Measurements from ENCODE around the gene EEFSEC.
A peak's percentile ranks its signal among the peaks of the same experiment; 100 is the strongest.

Gene EEFSEC

DNA sequence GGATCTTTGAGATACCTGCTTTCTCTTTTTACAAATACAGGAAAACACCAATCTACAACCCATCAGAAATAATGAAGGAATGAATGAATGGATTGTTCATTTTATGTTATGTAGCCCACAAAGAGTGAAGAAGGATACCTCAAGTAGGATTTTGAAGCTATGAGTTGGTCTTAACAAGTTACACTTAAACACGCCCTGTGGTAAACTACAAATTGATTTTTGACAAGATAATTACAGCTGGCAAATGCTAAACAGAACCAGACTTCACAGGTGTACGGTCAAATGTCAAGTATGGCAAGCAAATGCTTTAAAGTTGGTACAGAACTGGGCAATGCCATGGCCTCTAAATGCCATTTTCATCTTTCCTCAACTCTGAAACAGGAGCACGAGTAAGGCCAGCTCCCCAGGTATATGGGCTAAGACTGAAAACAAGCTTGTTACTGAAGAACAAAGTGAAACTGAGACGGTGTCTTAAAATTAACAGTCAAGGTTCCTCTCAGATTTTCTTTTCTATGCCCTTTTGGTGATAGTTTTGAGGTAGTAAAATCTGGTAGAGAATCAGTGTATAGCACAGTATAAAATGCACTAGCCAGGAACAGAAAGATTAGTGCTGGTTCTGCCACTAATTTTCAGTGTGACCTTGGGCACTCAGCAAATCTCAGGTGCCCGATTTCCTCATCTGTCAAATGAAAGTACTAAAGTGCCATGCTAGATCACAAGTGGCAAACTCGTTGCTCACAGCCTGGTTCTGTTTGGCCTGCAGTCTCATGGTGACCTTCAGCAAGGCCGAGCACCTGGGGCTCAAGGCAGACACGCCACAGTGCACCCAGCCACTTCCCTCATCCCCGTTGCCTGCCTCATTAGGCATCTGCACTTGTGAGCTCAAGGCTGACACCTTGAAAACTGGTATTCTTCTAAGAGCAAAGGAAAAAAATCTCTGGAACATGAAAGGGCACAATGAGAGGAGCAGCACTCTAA, 39.2 kb upstream of the EEFSEC start:
- ChIA-PET POLR2A (interaction anchor here (1.2 kb wide), 1 partner anchor 10 kb away, joined by 4 read pairs; the partner anchor contains the start of gene RUVBL1), CTCF (no interaction called here)
- no peak for TF ChIP-seq ARNT (IDR thresholded peaks at IDR 0.05)
- TF ChIP-seq FOXA1 (IDR thresholded peaks at IDR 0.05) = no peak
- TF ChIP-seq SUZ12 (IDR thresholded peaks at IDR 0.05) = no peak
- TF ChIP-seq CTBP1 (IDR thresholded peaks at IDR 0.05; ENCODE audit: borderline replicate concordance) = no peak
- no peak for TF ChIP-seq L3MBTL2 (conservative IDR thresholded peaks at IDR 0.05)
- TF ChIP-seq FOXK2 (IDR thresholded peaks at IDR 0.05) = no peak
- no peak for TF ChIP-seq ELF4 (IDR thresholded peaks at IDR 0.05)
- TF ChIP-seq ZNF384 (IDR thresholded peaks at IDR 0.05) = no peak
- TF ChIP-seq, protein P1, sequence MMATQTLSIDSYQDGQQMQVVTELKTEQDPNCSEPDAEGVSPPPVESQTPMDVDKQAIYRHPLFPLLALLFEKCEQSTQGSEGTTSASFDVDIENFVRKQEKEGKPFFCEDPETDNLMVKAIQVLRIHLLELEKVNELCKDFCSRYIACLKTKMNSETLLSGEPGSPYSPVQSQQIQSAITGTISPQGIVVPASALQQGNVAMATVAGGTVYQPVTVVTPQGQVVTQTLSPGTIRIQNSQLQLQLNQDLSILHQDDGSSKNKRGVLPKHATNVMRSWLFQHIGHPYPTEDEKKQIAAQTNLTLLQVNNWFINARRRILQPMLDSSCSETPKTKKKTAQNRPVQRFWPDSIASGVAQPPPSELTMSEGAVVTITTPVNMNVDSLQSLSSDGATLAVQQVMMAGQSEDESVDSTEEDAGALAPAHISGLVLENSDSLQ (IDR thresholded peaks at IDR 0.05) = no peak
- no peak for TF ChIP-seq TARDBP (IDR thresholded peaks at IDR 0.05)
- DNase-seq (ENCODE audit: extremely low spot score) = no peak

DNA sequence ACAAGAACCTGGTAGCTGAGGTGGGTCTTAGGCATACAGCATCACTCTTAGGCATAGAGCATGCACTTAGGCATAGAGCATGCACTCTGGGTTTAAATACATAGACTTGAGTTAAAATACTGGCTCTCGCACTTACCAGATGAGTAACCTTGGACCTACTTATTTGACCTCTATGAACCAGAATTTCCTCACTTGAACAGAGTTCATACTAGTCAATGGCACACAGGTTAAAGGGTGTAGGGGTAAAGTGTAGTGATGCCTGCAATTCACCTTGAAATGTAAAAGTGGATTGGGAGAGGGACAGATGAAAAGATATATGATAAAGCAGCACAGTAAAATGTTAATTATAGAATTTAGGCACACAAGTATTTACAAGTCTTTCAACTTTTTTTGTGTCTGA, 31.3 kb upstream of the EEFSEC start:
- no peak for TF ChIP-seq TARDBP (IDR thresholded peaks at IDR 0.05)
- no peak for TF ChIP-seq FOXM1 (IDR thresholded peaks at IDR 0.05; ENCODE audit: borderline replicate concordance)
- no peak for TF ChIP-seq SUZ12 (IDR thresholded peaks at IDR 0.05)
- TF ChIP-seq ZNF384 (IDR thresholded peaks at IDR 0.05) = no peak
- TF ChIP-seq CTBP1 (IDR thresholded peaks at IDR 0.05; ENCODE audit: borderline replicate concordance) = no peak
- no peak for TF ChIP-seq FOXA1 (IDR thresholded peaks at IDR 0.05)
- no peak for TF ChIP-seq HDGF (IDR thresholded peaks at IDR 0.05; ENCODE audit: borderline replicate concordance)
- no peak for TF ChIP-seq ELF4 (IDR thresholded peaks at IDR 0.05)
- TF ChIP-seq, protein P1 (IDR thresholded peaks at IDR 0.05) = no peak
- no peak for TF ChIP-seq BHLHE40 (IDR thresholded peaks at IDR 0.05; ENCODE audit: borderline replicate concordance)
- no peak for TF ChIP-seq LEF1 (IDR thresholded peaks at IDR 0.05; ENCODE audit: borderline replicate concordance)
- TF ChIP-seq SP1 (IDR thresholded peaks at IDR 0.05) = no peak
- POLR2A ChIA-PET = interaction anchor here (1.9 kb wide), 1 partner anchor 11 kb away, joined by 11 read pairs; no protein-coding TSS in a partner anchor
- CTCF ChIA-PET = no interaction called here
- DNase-seq (ENCODE audit: extremely low spot score) = no peak

DNA sequence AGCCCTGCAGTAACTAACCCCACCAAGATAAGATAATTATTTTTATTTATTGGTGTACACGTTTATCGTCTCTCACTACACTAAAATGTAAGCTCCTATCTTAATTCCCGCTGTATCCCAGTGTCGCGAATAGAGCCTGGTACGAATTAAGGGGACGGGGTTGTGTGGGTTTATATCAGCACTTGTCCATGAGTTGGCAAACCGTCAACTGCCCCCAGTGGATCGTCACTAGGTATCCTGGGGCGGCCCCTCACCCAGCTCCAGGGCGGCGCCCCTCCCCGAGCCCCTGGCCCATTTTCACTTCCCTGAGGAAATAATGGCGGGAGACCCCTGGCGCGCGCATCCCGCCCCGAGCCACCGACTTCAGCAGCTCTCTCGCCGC, 30.1 kb upstream of the EEFSEC start:
- ChIA-PET CTCF (interaction anchor here (1.1 to 1.7 kb wide), 2 partner anchors 10 to 28 kb away, joined by 4 to 10 read pairs; no protein-coding TSS in a partner anchor), POLR2A (interaction anchor here (0.8 to 2.0 kb wide), 12 partner anchors 9 to 44 kb away, joined by 3 to 18 read pairs (median 5); partner anchors contain the start of gene EEFSEC)
- DNase-seq (ENCODE audit: extremely low spot score) = no peak

DNA sequence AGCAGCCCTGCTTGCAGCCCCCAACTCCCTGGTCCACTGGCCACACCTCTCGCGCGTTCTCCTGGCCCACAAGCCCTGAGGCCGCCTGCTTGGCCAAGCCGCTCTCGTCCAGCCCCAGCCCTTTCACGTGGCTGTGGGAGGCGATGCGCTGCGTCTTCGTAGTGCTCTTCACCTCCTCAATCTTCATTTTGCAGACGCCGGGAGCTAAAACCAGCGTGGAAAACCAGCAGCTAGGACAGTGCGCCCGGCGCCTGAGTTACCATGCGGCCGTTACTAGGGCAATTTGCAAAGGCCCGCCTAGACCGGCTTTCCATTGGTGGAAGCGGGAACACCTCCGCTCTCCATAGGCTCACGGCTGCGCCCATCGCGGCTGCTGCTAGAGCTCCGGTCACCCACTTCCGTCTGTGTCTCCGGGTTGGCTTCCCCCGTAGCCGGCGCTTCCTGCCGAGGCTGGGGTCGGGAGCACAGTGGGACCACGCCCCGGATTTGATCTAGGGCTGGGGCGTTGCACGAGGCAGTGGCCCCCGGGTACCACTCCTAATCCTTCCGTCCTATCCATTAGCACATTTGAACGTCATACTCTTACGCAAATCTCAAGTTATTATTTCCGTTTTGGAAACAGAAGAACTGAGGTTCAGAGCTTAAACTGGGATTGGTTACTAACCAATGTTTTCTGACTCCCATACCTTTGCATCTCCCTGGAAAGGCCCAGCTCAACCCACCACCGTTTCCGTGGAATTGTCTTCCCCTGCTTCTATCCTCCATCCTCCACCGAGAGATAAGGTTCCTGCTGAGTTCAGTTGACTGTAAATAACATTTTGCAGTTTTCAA, 29.5 kb upstream of the EEFSEC start, which contains the start of gene RUVBL1:
Gene RUVBL1 (minus strand): TSS at position 275 of the 831 bp plus-strand sequence. CDS start 88 bp downstream, at position 187.
- peak; percentile 98 for DNase-seq (ENCODE audit: extremely low spot score)
- POLR2A ChIA-PET = interaction anchor here (0.8 to 2.0 kb wide), 13 partner anchors 10 to 72 kb away, joined by 3 to 18 read pairs (median 4); partner anchors contain the start of genes EEFSEC and SEC61A1
- TF ChIP-seq CTBP1 (IDR thresholded peaks at IDR 0.05; ENCODE audit: borderline replicate concordance) (peak; percentile 82), TARDBP (IDR thresholded peaks at IDR 0.05) (peak; percentile 69), ELF4 (IDR thresholded peaks at IDR 0.05) (peak; percentile 43; the same call in 1 of the 2 replicates), SP1 (IDR thresholded peaks at IDR 0.05) (no peak), FOXM1 (IDR thresholded peaks at IDR 0.05; ENCODE audit: borderline replicate concordance) (peak; percentile 30; the same call in 1 of the 2 replicates), ARNT (IDR thresholded peaks at IDR 0.05) (no peak), FOXA1 (IDR thresholded peaks at IDR 0.05) (no peak), L3MBTL2 (conservative IDR thresholded peaks at IDR 0.05) (peak; percentile 87), NFRKB (IDR thresholded peaks at IDR 0.05) (no peak), ZNF384 (IDR thresholded peaks at IDR 0.05) (no peak)
- TF ChIP-seq, protein P1 (IDR thresholded peaks at IDR 0.05) = peak; percentile 99
- CTCF ChIA-PET = interaction anchor here (0.7 to 1.7 kb wide), 3 partner anchors 10 to 33 kb away, joined by 3 to 10 read pairs (median 4); no protein-coding TSS in a partner anchor

More for the DNA sequence above, 30.1 kb upstream of the EEFSEC start:
- no peak for TF ChIP-seq SUZ12 (IDR thresholded peaks at IDR 0.05)
- no peak for TF ChIP-seq TARDBP (IDR thresholded peaks at IDR 0.05)
- no peak for TF ChIP-seq ZNF384 (IDR thresholded peaks at IDR 0.05)
- TF ChIP-seq CTBP1 (IDR thresholded peaks at IDR 0.05; ENCODE audit: borderline replicate concordance) = no peak
- TF ChIP-seq BHLHE40 (IDR thresholded peaks at IDR 0.05; ENCODE audit: borderline replicate concordance) = no peak
- TF ChIP-seq ELF4 (IDR thresholded peaks at IDR 0.05) = no peak
- TF ChIP-seq FOXK2 (IDR thresholded peaks at IDR 0.05) = no peak
- TF ChIP-seq, protein P1 (IDR thresholded peaks at IDR 0.05) = no peak
- TF ChIP-seq NFRKB (IDR thresholded peaks at IDR 0.05) = no peak
- no peak for TF ChIP-seq SP1 (IDR thresholded peaks at IDR 0.05)
- TF ChIP-seq HDGF (IDR thresholded peaks at IDR 0.05; ENCODE audit: borderline replicate concordance) = no peak
- no peak for TF ChIP-seq FOXM1 (IDR thresholded peaks at IDR 0.05; ENCODE audit: borderline replicate concordance)
- TF ChIP-seq LEF1 (IDR thresholded peaks at IDR 0.05; ENCODE audit: borderline replicate concordance) = no peak
- no peak for TF ChIP-seq L3MBTL2 (conservative IDR thresholded peaks at IDR 0.05)

Measured in HEK293T (cell line).